K562 (cell line): ENCODE results near the gene CLUH. TPM values are rescaled to one million over a fixed set of nuclear protein-coding genes. Genes with fewer than 3 reads are reported as not detected.
A peak's percentile ranks its signal among the peaks of the same experiment; 100 is the strongest.

Experiments
- ARHGAP35 ChIP-seq: fragments of 450-650 bp; IDR thresholded peaks from 2 replicates; pipeline ENCODE4 v1.6.1; 2018; ENCODE audit not compliant: partially characterized antibody
- ATF2 ChIP-seq: sonication (generic); formaldehyde crosslinking; IDR thresholded peaks from 2 replicates; pipeline ENCODE4 v1.8.1; 2022; ENCODE audit warnings: missing genetic modification reagents
- BCL6 ChIP-seq: fragments of 250-450 bp; sonication (Bioruptor Pico); IDR thresholded peaks from 2 replicates; pipeline ENCODE4 v1.4.0; 2020
- E2F5 ChIP-seq: sonication (generic); formaldehyde crosslinking; IDR thresholded peaks from 2 replicates; pipeline ENCODE4 v1.8.0; 2022; ENCODE audit warnings: mild to moderate bottlenecking, missing genetic modification reagents
- ELF1 ChIP-seq: fragments of 200-800 bp; sonication (Bioruptor generic); IDR thresholded peaks from 2 replicates; pipeline ENCODE4 v1.6.1; 2016; ENCODE audit warnings: missing genetic modification characterization, missing compliant biosample characterization
- FOXA1 ChIP-seq: fragments of 450-650 bp; IDR thresholded peaks from 2 replicates; pipeline ENCODE4 v1.6.1; 2016; ENCODE audit warnings: mild to moderate bottlenecking, borderline replicate concordance
- HLTF ChIP-seq: fragments of 450-650 bp; IDR thresholded peaks from 2 replicates; pipeline ENCODE4 v1.6.1; 2016
- LARP7 ChIP-seq: fragments of 450-650 bp; IDR thresholded peaks from 2 replicates; pipeline ENCODE4 v1.6.1; 2016
- MED1 ChIP-seq: sonication (generic); formaldehyde crosslinking; IDR thresholded peaks from 2 replicates; pipeline ENCODE4 v1.8.1; 2023; ENCODE audit warnings: missing genetic modification reagents, borderline replicate concordance
- MNT ChIP-seq, 2 experiments: fragments of 450-650 bp; conservative IDR thresholded peaks; 2 replicates each; pipeline ENCODE4 v1.6.1; 2017; ENCODE audit warnings: mild to moderate bottlenecking in 2 of 2, moderate library complexity in 2 of 2
- MXD1 ChIP-seq: fragments of 250-450 bp; sonication (Bioruptor Pico); IDR thresholded peaks from 2 replicates; pipeline ENCODE4 v1.8.0; 2021; ENCODE audit warnings: borderline replicate concordance, mild to moderate bottlenecking, moderate library complexity; ENCODE audit not compliant: poor library complexity, severe bottlenecking
- POLR2AphosphoS2 ChIP-seq: IDR thresholded peaks from 2 replicates; pipeline ENCODE4 v1.6.1; 2012; ENCODE audit warnings: low read length, improper control_type of control experiment
- RERE ChIP-seq: sonication (generic); formaldehyde crosslinking; IDR thresholded peaks from 2 replicates; pipeline ENCODE4 v1.8.0; 2023; ENCODE audit warnings: missing genetic modification reagents, mild to moderate bottlenecking, borderline replicate concordance
- SRSF1 ChIP-seq: fragments of 200-400 bp; formaldehyde crosslinking; IDR thresholded peaks from 2 replicates; pipeline ENCODE4 v1.6.1; 2017; ENCODE audit warnings: mild to moderate bottlenecking, low read depth, low read length, moderate library complexity
- TCF7L2 ChIP-seq: fragments of 150-350 bp; IDR thresholded peaks from 2 replicates; pipeline ENCODE4 v1.6.1; 2016; ENCODE audit warnings: low read depth, mild to moderate bottlenecking, low read length, moderate library complexity
- USF1 ChIP-seq: sonication (generic); formaldehyde crosslinking; IDR thresholded peaks from 2 replicates; pipeline ENCODE4 v1.9.0; 2022; ENCODE audit warnings: mild to moderate bottlenecking, missing genetic modification reagents
- ZNF324 ChIP-seq: fragments of 250-450 bp; sonication (Bioruptor Pico); IDR thresholded peaks from 2 replicates; pipeline ENCODE4 v1.4.0; 2020; ENCODE audit warnings: mild to moderate bottlenecking
- ZNF354B ChIP-seq: fragments of 250-450 bp; sonication (Bioruptor Pico); IDR thresholded peaks from 2 replicates; pipeline ENCODE4 v1.4.0; 2020
- ZNF778 ChIP-seq: fragments of 450-650 bp; formaldehyde crosslinking; IDR thresholded peaks from 2 replicates; pipeline ENCODE4 v1.4.0; 2020; ENCODE audit warnings: mild to moderate bottlenecking, moderate library complexity
- polyA plus RNA-seq, 8 experiments: library from polyadenylated mRNA; depleted of rRNA in 4 of 8; stranded (reverse) in 5 of 8; unstranded in 3 of 8; fragments of >200 nt; fragmentation: Nextera tagmentation in 2 of 8; fragmentation: Illumina TruSeq in 1 of 8; extraction: Ambion mirVana in 2 of 8; extraction: Trizol in 1 of 8; gene quantifications; 2 replicates each; pipeline versions ENCODE4 v1.2.1 to v1.2.3, GENCODE V29; 2011 to 2014; ENCODE audit warnings: inconsistent platforms in 1 of 8, missing spikeins in 1 of 8
- total RNA-seq, 7 experiments: library from RNA; depleted of rRNA in 6 of 7; stranded (reverse); fragments of >200 nt in 6 of 7; fragmentation: Illumina TruSeq in 2 of 7; extraction: Trizol in 2 of 7; gene quantifications; 2 replicates each; pipeline versions ENCODE4 v1.2.1 to v1.2.3, GENCODE V29; 2011 to 2021; ENCODE audit warnings: low replicate concordance in 1 of 7

Gene CLUH
- total and polyA plus RNA-seq, 9 of the 15 experiments (the other 6 are each of a cell fraction or from before 2014, with no cell fraction given), result 0.21 to 140 (median 33.2) TPM

GRCh38 chr17:2749784-2750181, 38.2 kb upstream of the CLUH start (continued):
- TF ChIP-seq MNT (conservative IDR thresholded peaks at IDR 0.05), result peak in 1 of 2 experiments; percentile 41; a peak in 1 of 4 replicates
- TF ChIP-seq LARP7, result no peak
- no peak for TF ChIP-seq ZNF324 (CRISPR knock-in tag)
- TF ChIP-seq MED1 (CRISPR knock-in tag), result no peak
- no peak for TF ChIP-seq TCF7L2
- TF ChIP-seq HLTF, result no peak
- no peak for TF ChIP-seq RERE (CRISPR knock-in tag)
- 0 out of 2 replicates have a peak, but pooled peaks have one; percentile 54 for TF ChIP-seq E2F5 (CRISPR knock-in tag)
- TF ChIP-seq FOXA1, result no peak
- TF ChIP-seq ELF1 (tag), result no peak
- no peak for TF ChIP-seq POLR2AphosphoS2
- TF ChIP-seq BCL6 (CRISPR knock-in tag), result no peak
- no peak for TF ChIP-seq ATF2
- no peak for TF ChIP-seq USF1 (CRISPR knock-in tag)
- no peak for TF ChIP-seq SRSF1
- no peak for TF ChIP-seq MXD1 (CRISPR knock-in tag)
- no peak for TF ChIP-seq ARHGAP35
- TF ChIP-seq ZNF354B (CRISPR knock-in tag), result no peak
- no peak for TF ChIP-seq ZNF778 (CRISPR knock-in tag)
